ENCODE measurements around the gene DNASE1L3.
A peak's percentile ranks its signal among the peaks of the same experiment; 100 is the strongest.

Gene DNASE1L3

DNA sequence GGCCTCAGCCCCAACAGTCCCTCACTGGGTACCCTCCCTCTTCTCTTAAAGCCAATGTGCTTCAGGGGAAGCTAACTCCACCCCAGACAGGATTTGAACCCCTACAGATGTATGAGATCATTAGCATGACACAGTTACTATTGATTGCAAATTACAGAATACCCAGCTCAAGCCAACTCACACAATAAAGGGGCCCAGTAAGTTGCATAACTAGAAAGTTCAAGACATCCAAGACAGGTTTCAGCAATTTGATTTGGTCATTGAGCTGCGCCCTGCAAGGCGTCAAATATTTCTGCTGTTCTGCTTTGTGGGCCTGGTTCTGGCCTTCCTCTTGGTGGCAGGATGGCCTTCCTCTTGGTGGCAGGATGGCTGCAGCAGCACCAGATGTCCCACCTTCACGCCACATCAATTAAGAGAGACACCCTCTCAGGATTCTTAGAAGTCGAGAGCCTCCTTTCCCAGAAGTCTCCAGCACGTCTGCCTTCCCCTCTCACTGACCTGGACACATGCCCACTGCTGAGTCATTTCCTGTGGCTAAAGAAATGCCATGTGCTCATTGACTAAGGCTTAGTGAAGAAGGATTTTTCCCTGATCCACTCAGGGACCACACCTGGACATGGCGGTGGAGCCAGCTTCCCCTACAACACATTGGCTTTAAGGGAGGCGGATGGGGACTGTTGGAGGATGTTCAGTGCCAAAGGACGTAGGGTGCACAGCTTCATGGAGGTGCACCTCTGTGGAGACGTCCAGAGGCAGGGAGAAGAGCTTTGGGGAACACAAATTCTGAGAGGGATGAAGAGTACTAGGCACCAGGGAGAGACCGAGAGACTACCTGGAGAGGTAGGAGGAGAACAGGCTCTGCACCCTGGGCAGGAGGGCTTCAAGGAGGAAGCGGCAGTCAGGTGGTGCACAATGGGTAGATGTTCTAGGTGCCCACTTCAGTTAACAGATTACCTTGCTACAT, 49.1 kb downstream of the DNASE1L3 start:
- peak; percentile 96 for DNase-seq (ENCODE audit: low spot score)

DNA sequence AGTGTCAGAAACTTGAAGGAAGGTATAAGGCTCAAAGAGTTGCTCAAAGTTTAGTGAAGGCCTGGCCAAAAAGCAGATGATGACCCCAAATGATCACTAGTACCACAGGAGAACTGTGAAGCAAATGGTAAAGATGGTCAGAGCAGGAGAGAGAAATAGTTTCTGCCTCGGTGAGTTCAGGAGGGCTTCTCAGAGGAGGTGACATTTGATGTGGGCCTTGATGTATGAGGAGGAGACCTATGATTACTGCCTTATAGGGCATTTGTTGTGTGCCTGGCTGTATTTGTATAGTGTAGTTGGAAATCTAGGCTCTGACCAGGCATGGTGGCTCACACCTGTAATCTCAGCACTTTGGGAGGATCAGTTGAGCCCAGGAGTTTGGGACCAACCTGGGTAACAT, 50.4 kb downstream of the DNASE1L3 start:
- DNase-seq (ENCODE audit: low spot score), result no peak

GRCh38 chr3:58158442-58159153, 52.2 kb downstream of the DNASE1L3 start:
- DNase-seq (ENCODE audit: low spot score), result no peak

- no peak for DNase-seq (ENCODE audit: low spot score)
Observed at GRCh38 chr3:58157700-58158099, 53.1 kb downstream of the DNASE1L3 start.

DNA sequence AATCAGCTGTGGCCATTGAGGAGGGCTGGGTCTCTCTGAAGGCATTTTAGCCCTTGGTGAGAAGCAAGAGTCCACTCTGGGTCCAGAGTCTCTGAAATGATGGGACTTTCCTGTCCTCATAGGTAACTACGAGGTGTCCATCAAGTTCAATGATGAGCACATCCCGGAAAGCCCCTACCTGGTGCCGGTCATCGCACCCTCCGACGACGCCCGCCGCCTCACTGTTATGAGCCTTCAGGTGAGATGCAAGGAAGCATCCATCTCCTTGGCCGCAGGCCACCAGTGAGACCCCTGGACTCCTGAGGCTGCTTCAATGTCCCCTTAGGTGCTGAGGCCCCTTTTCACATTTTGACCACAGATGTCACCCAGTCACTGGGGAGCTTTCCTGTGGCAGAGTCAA, 54.9 kb downstream of the DNASE1L3 start:
- no peak for DNase-seq (ENCODE audit: low spot score)

GRCh38 chr3:58154626-58155449, 55.9 kb downstream of the DNASE1L3 start:
- DNase-seq (ENCODE audit: low spot score), result no peak

DNA sequence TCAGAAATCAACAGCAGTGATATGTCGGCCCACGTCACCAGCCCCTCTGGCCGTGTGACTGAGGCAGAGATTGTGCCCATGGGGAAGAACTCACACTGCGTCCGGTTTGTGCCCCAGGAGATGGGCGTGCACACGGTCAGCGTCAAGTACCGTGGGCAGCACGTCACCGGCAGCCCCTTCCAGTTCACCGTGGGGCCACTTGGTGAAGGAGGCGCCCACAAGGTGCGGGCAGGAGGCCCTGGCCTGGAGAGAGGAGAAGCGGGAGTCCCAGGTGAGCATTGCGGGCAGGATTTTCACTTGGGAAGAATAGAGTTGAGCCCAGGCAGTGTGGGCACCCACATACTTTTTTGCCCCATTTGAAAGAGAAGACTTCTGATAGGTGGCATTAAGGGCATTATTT, 57.4 kb downstream of the DNASE1L3 start:
- DNase-seq (ENCODE audit: low spot score), result no peak

DNA sequence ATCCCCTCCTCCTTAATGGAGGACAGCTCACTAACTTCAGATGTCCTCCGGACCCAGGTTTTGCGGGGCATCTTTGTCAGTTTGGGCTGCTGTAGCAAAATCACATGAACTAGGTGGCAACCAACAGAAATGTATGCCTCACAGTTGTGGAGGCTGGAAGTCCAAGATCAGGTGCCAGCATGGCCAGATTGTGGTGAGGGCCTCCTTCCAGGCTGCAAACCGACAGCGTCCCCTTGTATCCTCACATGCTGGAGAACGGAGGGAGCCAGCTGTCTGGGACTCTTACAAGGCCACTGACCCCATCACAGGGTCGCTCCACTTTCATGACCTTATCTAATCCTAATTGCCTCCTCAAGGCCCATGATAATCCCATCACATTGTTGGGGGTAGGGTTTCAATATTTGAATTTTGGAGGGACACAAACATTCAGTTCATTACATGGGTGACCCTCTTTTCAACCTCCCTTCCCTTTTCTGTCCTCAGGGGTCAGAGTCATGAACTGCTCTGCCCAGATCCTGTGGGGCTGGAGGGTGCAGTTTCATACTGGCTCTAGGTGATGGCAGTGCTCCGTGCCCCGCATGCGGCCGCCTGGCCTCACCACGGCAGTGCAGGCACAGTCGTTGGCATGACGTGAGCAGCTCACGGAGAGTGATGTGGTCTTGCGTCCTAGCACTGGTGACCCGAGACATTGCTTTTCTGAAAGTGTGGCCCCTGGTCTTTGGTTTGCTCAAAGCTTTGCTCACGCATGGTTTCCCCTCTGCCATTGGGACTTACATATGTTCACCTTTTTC, 58.4 kb downstream of the DNASE1L3 start:
- DNase-seq (ENCODE audit: low spot score), result no peak

DNA sequence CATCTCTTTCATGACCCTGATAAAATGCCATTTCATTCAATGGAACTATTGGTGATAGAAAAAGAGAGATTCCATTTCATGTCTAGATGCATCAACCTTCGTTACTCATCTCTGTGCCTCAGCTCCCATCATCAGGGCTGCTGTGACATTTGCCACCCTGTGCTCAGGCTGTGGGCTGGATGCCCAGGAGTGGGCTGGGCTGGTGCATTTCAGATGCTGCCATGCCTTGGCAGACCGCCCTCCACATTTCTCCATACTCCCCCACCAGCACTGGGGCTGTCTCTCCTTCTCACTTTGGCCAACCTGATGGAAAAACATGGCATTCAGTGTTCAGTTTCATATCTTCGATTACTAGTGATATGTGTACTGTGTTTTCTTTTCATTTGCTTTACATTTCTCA, 59.1 kb downstream of the DNASE1L3 start:
- no peak for DNase-seq (ENCODE audit: low spot score)

DNA sequence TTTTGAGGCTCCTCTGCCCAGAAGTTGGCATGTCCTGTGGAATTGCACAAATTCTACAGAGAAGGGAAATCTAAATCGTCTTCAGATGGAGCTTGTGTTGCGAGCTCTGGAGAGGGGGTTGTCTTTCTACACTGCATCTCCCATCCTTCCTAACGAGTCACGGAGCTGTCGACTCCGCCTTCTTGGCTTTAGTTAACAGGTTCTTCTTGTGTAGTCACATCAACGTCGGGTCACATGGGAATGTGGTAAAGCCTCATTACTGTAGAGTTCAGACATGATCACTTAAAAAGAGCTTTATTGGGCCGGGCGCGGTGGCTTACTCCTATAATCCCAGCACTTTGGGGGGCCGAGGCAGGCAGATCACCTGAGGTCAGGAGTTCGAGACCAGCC, 60.0 kb downstream of the DNASE1L3 start:
- no peak for DNase-seq (ENCODE audit: low spot score)

GRCh38 chr3:58150130-58150809, 60.5 kb downstream of the DNASE1L3 start:
- DNase-seq (ENCODE audit: low spot score), result no peak

DNA sequence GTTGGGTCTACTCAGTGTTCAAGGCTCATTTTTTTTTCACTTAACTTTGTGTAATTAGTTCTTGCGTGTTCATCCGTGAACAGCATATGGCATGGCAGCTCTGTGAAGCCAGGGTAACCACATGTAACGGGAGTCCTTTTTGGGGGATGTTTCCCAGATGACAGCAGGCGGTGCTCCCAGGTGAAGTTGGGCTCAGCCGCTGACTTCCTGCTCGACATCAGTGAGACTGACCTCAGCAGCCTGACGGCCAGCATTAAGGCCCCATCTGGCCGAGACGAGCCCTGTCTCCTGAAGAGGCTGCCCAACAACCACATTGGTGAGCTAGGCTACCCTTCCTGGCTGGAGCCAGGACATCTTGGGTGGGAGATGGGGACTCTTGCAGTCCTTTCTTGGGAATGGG, 62.7 kb downstream of the DNASE1L3 start:
- DNase-seq (ENCODE audit: low spot score), result no peak

GRCh38 chr3:58144478-58145325, 66.1 kb downstream of the DNASE1L3 start:
- no peak for DNase-seq (ENCODE audit: low spot score)

DNA sequence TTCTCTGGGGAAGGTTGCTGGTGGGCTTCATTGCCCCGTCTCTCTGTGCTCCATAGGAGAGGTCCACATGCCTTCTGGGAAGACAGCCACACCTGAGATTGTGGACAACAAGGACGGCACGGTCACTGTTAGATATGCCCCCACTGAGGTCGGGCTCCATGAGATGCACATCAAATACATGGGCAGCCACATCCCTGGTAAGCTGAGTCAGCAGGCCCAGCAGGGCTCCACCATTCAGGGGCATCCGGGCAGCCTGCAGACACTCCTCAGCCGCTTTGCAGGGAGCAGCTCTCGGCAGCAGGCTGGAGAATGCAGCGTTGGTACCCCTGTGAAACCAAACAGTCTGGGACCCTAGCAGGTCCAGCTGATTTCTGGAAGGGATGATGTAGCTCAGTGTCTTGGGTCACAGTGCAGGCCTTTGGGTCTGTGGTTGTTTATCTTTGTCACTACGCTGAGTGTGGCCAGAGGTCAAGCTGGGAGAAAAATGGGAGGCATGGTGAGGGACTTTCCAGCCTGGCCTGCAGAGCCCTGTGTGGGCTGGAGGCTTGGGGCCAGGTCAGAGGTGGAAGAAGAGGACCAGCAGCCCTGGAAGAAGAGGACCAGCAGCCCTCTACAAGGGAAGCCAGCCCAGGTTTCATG, 67.2 kb downstream of the DNASE1L3 start:
- DNase-seq (ENCODE audit: low spot score), result no peak
